ENCODE measurements around the gene KIF5C. TPM values are rescaled to one million over a fixed set of nuclear protein-coding genes. Genes with fewer than 3 reads are reported as not detected.

KIF5C gene
- total RNA-seq, 2 donors from 2014 or later = 2.0 to 2.6 TPM

DNA sequence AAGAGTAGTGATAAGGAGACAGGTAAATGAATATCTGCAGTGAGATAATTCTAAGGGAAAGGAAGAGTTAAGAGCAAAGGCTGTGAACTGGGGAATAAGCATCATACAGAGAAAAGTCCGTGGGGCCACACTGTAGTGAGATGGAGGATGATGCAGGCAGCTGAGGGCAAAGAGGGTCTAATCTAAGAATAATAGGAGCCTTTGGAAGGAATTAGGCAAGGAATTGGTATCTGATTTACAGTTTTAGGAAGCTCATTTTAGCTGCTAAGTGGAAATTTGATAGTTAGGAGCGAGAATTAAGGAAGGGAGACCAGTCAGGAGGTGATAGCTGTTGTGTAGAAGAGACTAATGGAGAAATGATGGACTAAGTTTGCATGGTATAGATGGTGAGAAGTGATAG is 43.5 kb downstream of the KIF5C start:
- H3K4me3 ChIP-seq = no peak overlapping the region
- no peak for ATAC-seq
- H3K27ac ChIP-seq = no peak overlapping the region
- H3K9me3 ChIP-seq = peaks cover 0 to 9% (median 0%) of the 10 kb centered on the region in 3 donors
- H3K27me3 ChIP-seq = no peaks in the 10 kb centered on the region
- WGBS, 2 donors = 54 to 76% methylated on average over 2 of the region's 2 CpGs
- H3K4me1 ChIP-seq = no peaks in the 10 kb centered on the region
- TF ChIP-seq, protein P1, sequence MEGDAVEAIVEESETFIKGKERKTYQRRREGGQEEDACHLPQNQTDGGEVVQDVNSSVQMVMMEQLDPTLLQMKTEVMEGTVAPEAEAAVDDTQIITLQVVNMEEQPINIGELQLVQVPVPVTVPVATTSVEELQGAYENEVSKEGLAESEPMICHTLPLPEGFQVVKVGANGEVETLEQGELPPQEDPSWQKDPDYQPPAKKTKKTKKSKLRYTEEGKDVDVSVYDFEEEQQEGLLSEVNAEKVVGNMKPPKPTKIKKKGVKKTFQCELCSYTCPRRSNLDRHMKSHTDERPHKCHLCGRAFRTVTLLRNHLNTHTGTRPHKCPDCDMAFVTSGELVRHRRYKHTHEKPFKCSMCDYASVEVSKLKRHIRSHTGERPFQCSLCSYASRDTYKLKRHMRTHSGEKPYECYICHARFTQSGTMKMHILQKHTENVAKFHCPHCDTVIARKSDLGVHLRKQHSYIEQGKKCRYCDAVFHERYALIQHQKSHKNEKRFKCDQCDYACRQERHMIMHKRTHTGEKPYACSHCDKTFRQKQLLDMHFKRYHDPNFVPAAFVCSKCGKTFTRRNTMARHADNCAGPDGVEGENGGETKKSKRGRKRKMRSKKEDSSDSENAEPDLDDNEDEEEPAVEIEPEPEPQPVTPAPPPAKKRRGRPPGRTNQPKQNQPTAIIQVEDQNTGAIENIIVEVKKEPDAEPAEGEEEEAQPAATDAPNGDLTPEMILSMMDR (IDR thresholded peaks at IDR 0.05) = no peak
- no peak for TF ChIP-seq POLR2A (IDR thresholded peaks at IDR 0.05)
- H3K36me3 ChIP-seq (replicated peaks in 1 of 2; ENCODE audit: insufficient read depth in 1 of 2, low read depth in 2 of 2) = no peaks in the 10 kb centered on the region
- no peak for DNase-seq
- intact Hi-C loops (cut with DNase I) = no loop called here

- WGBS, 2 donors = 78 to 79% methylated on average over 1 of the region's 1 CpG
- TF ChIP-seq, protein P1 (IDR thresholded peaks at IDR 0.05) = no peak
- TF ChIP-seq POLR2A (IDR thresholded peaks at IDR 0.05) = no peak
- intact Hi-C loops (cut with DNase I) = no loop called here
- ATAC-seq = no peak
- H3K27ac ChIP-seq = no peak overlapping the region
- H3K36me3 ChIP-seq (replicated peaks in 1 of 2; ENCODE audit: insufficient read depth in 1 of 2, low read depth in 2 of 2) = no peaks in the 10 kb centered on the region
- peaks cover 0 to 9% (median 0%) of the 10 kb centered on the region in 3 donors for H3K9me3 ChIP-seq
- H3K4me3 ChIP-seq = no peak overlapping the region
- DNase-seq = no peak
- H3K27me3 ChIP-seq = no peaks in the 10 kb centered on the region
- H3K4me1 ChIP-seq = no peaks in the 10 kb centered on the region
Observed at GRCh38 chr2:148920559-148920958, 45.5 kb downstream of the KIF5C start.

- Histone ChIP-seq H3K9me3 (peaks cover 0 to 9% (median 0%) of the 10 kb centered on the region in 3 donors), H3K4me3 (no peak overlapping the region), H3K4me1 (no peaks in the 10 kb centered on the region), H3K36me3 (replicated peaks in 1 of 2; ENCODE audit: insufficient read depth in 1 of 2, low read depth in 2 of 2) (no peaks in the 10 kb centered on the region), H3K27me3 (no peaks in the 10 kb centered on the region), H3K27ac (no peak overlapping the region)
- no peak for TF ChIP-seq POLR2A (IDR thresholded peaks at IDR 0.05)
- TF ChIP-seq, protein P1 (IDR thresholded peaks at IDR 0.05) = no peak
- intact Hi-C loops (cut with DNase I) = no loop called here
- DNase-seq (no peak), ATAC-seq (no peak)
- 89% methylated on average over 5 of the region's 5 CpGs for WGBS, 2 donors
Observed at GRCh38 chr2:148922062-148922461, 47.0 kb downstream of the KIF5C start.

- ATAC-seq (no peak), DNase-seq (no peak)
- no peak overlapping the region for H3K4me3 ChIP-seq
- WGBS, 2 donors = 56 to 61% methylated on average over 3 of the region's 3 CpGs
- TF ChIP-seq, protein P1 (IDR thresholded peaks at IDR 0.05) = no peak
- TF ChIP-seq POLR2A (IDR thresholded peaks at IDR 0.05) = no peak
- H3K27me3 ChIP-seq = no peaks in the 10 kb centered on the region
- H3K36me3 ChIP-seq (replicated peaks in 1 of 2; ENCODE audit: insufficient read depth in 1 of 2, low read depth in 2 of 2) = no peaks in the 10 kb centered on the region
- intact Hi-C loops (cut with DNase I) = no loop called here
- H3K4me1 ChIP-seq = no peaks in the 10 kb centered on the region
- H3K9me3 ChIP-seq = peaks cover 0 to 9% (median 0%) of the 10 kb centered on the region in 3 donors
- no peak overlapping the region for H3K27ac ChIP-seq
Observed at GRCh38 chr2:148922776-148923475, 47.9 kb downstream of the KIF5C start.

All from body of pancreas (tissue), 4 donors.